IPS-18c (cell line): Measurements from ENCODE around the gene KAT8.
"Not testable (repeated sequence)": the region's sequence is repeated elsewhere in the genome, so short reads cannot be mapped to it uniquely, and the experiment has no call there.

Source experiments
- H3K4me3 ChIP-seq: 2 replicates; pipeline ENCODE4 v1.7.0; 2013; ENCODE audit warnings: low read depth, mild to moderate bottlenecking, low read length, moderate library complexity; ENCODE audit not compliant: insufficient read depth
- H3K9me3 ChIP-seq: one replicate; pipeline ENCODE4 v1.6.1; 2013; ENCODE audit warnings: mild to moderate bottlenecking, low read length, moderate library complexity; ENCODE audit not compliant: control insufficient read depth, insufficient read depth

The KAT8 gene

GRCh38 chr16:31094088-31094423 lies 23.4 kb upstream of the KAT8 start:
- no peaks in the 10 kb centered on the region for H3K9me3 ChIP-seq
- peak overlapping the region; percentile 72 for H3K4me3 ChIP-seq

- H3K4me3 ChIP-seq: peak within 1 kb of the TSS; percentile 72
Measured at GRCh38 chr16:31094424-31095120, 22.9 kb upstream of the KAT8 start, which contains the start of gene VKORC1. Gene VKORC1, minus strand, starts transcription at chr16:31094797. Its CDS starts 68 bp downstream, at chr16:31094729.

GRCh38 chr16:31099860-31100638 lies 17.4 kb upstream of the KAT8 start:
- Histone ChIP-seq H3K9me3 (no peaks in the 10 kb centered on the region), H3K4me3 (no peak overlapping the region)

More at GRCh38 chr16:31094424-31095120, 22.9 kb upstream of the KAT8 start, which contains the start of gene VKORC1:
- no peaks in the 10 kb centered on the region for H3K9me3 ChIP-seq

- not testable (repeated sequence) for H3K4me3 ChIP-seq, H3K9me3 ChIP-seq
Measured at GRCh38 chr16:31100876-31101641, 16.4 kb upstream of the KAT8 start.

- Histone ChIP-seq H3K4me3 (no peak overlapping the region; the same call in 1 of the 2 replicates), H3K9me3 (no peaks in the 10 kb centered on the region)
Measured at GRCh38 chr16:31105677-31106213, 11.7 kb upstream of the KAT8 start.

- Histone ChIP-seq H3K9me3 (no peaks in the 10 kb centered on the region), H3K4me3 (no peak overlapping the region)
Measured at GRCh38 chr16:31106509-31107464, 10.7 kb upstream of the KAT8 start.

GRCh38 chr16:31107465-31107867 lies 10.0 kb upstream of the KAT8 start:
- no peak overlapping the region for H3K4me3 ChIP-seq
- no peaks in the 10 kb centered on the region for H3K9me3 ChIP-seq

GRCh38 chr16:31108035-31108793 lies 9.2 kb upstream of the KAT8 start, which contains the start of gene BCKDK:
Gene BCKDK, plus strand, starts transcription at chr16:31108386. Its CDS starts 838 bp downstream, at chr16:31109224.
- Histone ChIP-seq H3K4me3 (peak within 1 kb of the TSS; percentile 93), H3K9me3 (no peaks in the 10 kb centered on the region)

- no peaks in the 10 kb centered on the region for H3K9me3 ChIP-seq
- peak overlapping the region; percentile 93 for H3K4me3 ChIP-seq
Measured at GRCh38 chr16:31108794-31109558, 8.5 kb upstream of the KAT8 start.

- Histone ChIP-seq H3K4me3 (peak overlapping the region; percentile 93; the same call in 1 of the 2 replicates), H3K9me3 (no peaks in the 10 kb centered on the region)
Measured at GRCh38 chr16:31109622-31110021, 7.8 kb upstream of the KAT8 start.

- Histone ChIP-seq H3K9me3 (no peaks in the 10 kb centered on the region), H3K4me3 (no peak overlapping the region)
Measured at GRCh38 chr16:31110106-31111034, 7.1 kb upstream of the KAT8 start.

GRCh38 chr16:31111881-31112466 lies 5.5 kb upstream of the KAT8 start:
- Histone ChIP-seq H3K9me3 (no peaks in the 10 kb centered on the region), H3K4me3 (no peak overlapping the region)

GRCh38 chr16:31112711-31113110 lies 4.8 kb upstream of the KAT8 start:
- no peak overlapping the region for H3K4me3 ChIP-seq

More at GRCh38 chr16:31112711-31113110, 4.8 kb upstream of the KAT8 start:
- H3K9me3 ChIP-seq: no peaks in the 10 kb centered on the region
